IPS-NIHi11 (cell line): ENCODE measurements around the gene DIP2C.

Experiments
- DNase-seq: peaks from one replicate; pipeline ENCODE4 v3.0.0; 2012; ENCODE audit warnings: mixed read lengths, low spot score

The DIP2C gene

DNA sequence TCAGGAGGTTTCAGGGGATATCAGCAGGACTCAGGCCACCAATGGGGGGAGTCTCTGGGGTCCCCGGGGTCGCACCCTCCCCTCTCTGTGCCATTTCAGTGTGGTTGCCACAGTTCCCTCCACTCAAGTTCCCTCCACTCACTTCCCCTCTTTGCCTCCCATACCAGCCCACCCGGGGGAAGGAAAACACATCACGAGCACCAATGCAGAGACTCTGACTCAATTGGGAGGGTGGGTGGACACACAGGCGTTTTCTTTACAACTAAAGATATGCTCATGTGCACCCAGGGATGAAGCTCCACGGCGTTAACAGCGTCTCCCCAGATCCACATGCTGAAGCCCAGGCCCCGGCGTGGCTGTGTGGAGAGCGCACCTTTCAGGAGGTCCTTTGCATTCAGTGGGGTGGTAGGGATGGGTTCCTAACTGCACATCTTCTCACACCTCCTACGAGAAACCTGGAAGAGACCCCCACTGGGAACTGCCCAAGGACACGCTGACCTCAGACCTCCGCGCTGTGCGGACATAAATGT, 300.1 kb downstream of the DIP2C start:
- no peak for DNase-seq

GRCh38 chr10:388661-389045, 300.8 kb downstream of the DIP2C start:
- DNase-seq, result no peak

DNA sequence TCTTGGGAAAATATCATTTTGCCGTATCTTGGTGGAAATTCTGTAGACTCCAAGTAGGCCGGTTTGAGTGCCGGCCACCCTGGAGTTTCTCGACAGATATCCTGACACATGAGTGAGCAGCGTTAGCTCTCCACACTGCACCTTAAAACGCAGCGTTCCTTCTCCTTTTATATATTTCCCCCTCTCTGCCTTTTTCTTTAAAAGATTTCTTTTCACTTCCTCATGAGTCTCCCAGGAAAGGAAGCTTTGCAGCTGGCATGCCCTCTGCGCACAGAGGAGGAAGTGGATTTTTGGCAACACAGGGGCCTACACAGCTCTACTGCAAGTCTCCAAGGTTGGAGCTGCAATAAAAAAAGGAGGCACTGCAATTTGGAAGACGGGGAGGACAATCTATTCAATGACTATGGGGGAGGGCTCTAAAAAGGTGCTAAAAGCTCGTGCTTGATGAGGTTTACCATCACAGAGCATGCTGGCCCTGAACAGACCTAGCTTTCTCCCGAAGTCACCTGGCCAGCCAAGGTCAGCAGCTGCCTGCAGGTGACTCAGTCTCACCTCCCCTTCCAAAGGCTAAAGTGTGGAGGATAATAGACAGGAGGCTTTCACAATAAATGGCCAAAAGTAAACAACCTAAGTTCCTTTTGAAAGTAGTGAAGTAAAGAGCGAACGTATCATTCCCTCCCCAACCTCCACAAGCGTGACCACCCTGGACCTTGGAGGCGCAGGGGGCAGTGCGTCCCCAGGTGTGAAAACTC, 301.4 kb downstream of the DIP2C start:
- no peak for DNase-seq

DNA sequence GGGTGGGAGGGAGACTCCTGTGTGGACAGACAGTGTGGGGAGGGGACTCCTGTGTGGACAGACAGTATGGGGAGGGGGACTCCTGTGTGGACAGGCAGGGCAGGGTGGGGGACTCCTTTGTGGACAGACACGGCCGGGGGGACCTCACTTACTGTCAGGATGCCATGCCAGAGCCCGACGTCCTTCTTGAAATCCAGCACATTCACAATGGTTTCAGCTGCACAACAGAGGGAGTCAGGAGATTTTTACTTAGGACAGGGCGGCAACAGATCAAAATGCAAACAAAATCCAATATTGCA, 301.9 kb downstream of the DIP2C start:
- DNase-seq, result no peak

DNA sequence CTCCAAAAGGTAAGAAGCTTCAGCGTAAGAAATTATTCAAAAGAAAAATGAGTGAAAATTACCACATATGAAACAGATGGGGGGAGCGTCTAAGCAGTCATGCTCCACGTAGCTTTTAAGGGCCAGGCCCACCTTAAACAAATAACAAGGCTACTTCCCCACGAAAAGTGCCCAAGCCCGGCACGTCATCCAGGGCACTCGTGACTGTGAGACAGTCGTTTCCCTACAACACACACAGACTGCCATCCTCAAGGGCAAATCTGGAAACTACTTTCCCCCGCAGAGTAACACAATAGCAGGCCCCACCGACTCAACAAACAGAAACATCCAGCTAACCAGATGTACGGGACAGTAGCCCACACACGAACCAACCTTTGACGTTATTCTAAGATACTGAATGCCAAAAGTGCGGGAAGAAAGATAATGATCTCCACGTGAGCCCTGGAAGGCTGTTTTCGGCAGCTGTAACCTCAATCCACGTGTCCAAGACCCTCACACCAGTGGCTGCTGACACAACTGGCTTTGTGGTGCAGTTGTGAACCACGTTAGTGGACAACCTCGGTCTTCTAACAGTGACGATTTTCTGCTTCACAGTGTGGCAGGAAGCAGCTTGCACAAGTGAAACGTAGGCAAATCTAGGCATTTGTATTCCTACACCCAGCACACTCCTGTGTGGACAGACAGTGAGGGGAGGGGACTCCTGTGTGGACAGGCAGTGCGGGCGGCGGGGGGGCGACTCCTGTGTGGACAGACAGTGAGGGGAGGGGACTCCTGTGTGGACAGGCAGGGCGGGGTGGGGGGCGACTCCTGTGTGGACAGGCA, 302.5 kb downstream of the DIP2C start:
- no peak for DNase-seq

DNA sequence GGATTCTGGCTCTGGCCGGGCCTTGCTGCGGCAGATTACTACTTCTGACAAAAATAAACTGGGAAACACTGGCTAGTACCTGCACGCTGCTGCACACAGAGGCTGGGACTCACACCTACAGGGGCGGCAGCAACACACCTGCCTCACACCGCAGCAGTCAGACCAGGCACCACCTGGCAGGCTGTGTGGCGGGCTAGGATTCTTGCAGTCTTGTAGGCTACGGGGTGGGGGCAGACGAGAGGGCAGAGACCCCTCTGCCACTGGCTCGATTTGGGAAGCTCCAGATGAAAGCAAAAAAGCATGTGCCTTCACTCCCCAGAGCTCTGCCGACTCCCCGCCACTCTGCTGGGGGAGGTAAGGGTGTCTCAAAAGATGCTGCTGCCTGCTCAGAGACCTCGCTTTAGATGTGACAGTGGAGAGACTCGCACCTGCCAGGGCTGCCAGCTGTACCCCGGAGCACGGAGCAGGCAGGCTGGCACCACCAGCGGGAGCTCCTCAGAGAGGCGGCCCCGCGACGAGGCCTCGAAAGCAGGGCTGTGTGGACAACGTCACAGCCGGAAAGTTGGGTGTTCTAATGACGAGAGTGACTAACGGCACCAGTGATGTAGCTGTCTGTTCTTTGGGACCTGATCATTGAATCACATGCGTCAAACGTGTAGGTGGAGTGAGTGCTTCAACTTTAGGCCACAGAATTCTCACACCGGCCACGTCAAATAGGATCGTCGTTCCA, 303.7 kb downstream of the DIP2C start:
- no peak for DNase-seq

- no peak for DNase-seq
Observed at GRCh38 chr10:384538-385305, 304.7 kb downstream of the DIP2C start.

- DNase-seq, result no peak
Observed at GRCh38 chr10:383519-383918, 305.9 kb downstream of the DIP2C start.

- no peak for DNase-seq
Observed at GRCh38 chr10:381805-382204, 307.7 kb downstream of the DIP2C start.

DNA sequence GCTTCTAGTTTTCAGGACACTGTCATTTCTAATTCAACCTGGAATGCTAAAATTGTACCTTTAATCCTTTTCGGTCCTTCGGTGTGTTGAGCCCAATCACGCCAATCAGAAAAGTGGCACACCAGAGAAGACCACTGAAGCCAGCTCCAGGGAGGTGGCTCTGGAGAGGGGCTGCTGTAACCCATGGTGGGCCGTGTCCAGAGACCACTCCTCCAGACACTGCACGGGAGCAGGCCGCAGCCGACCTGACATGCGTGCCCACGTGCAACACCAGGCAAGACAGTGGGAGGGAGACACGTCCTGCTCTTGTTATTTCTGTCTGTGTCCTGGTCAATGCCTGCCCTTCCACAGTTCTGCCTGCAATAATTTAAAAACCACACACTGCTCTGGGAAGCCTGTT, 308.1 kb downstream of the DIP2C start:
- DNase-seq, result no peak

DNA sequence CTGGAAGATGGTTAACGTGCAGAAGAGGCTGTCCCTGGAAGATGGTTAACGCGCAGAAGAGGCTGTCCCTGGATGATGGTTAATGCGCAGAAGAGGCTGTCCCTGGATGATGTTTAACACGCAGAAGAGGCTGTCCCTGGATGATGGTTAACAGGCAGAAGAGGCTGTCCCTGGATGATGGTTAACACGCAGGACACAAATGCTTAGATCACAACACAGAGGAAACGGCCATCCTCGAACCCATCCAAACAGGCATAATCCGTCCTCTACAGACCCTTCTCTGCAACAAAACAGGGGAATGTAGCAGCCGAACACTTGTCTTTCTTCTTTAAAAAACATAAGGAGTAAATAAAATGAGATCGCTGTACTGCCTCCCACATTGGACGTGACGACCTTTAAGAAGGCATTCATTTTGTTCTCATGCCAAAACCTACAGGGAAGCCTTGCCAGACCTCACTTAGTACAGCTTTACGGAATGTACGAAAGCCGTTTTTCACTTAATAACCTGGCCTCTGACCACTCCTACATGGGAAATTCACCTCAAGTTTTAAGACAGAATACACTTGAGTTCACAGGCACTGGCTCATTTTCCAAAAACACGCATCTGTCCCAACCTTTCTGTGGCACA, 309.0 kb downstream of the DIP2C start:
- DNase-seq, result no peak

DNA sequence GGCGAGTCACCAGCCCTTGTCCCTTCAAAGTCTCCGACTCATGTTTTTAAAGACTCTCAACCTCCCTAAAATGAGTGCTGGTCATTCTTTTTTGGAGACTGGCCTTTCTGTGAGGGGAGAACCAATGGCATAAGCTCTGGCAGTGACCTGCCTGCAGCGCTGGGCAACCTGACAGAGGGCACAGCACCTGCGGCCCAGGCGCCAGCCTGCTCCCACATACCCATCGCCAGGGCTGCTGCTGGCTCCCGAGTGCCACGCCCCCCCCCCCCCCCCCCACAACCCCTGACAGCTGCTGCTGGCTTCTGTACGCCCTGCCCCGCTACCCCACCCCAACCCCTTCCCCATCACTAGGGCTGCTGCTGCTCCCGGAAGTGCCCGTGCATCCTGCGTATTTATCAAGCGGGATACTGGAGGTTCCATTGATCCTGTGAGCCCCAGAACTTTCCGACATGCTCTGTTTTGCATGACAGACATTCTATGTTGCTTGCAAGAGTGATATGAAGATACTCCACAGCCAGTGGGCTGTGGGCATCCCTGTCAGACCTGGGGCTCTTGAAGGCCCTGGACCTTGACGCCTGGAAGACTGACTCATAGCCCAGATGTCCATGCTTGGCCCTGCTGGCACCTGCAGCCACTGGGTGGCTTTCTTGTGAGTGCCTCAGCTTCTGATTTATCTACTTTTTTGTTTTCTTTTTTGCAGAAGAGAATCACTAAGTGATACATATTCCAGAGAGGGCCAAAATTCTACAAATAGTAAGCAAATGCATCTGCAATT, 310.4 kb downstream of the DIP2C start:
- no peak for DNase-seq

DNA sequence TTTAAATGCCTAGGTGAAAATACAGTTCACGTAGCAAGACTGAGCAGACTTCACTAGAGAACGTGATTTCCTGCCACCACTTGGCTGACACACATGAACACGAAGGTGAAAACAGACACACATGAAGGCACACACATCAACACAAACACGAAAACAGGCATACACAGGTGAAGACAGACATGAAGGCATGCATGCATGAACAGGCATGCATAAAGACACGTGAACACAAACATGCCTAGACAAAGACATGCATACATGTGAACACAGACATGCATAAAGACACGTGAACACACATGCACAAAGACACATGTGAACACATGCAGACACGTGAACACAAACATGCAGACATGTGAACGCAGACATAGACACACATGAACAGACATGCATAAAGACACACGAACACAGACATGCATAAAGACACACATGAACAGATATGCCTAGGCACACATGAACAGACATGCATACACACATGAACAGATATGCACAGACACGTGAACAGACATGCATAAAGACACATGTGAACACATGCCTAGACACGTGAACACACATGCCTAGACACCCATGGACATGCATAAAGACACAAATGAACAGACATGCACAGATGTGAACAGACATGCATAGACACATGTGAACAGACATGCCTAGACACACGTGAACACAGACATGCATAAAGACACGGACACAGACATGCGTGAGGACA, 311.1 kb downstream of the DIP2C start:
- DNase-seq, result no peak

GRCh38 chr10:377228-377627, 312.2 kb downstream of the DIP2C start:
- no peak for DNase-seq

DNA sequence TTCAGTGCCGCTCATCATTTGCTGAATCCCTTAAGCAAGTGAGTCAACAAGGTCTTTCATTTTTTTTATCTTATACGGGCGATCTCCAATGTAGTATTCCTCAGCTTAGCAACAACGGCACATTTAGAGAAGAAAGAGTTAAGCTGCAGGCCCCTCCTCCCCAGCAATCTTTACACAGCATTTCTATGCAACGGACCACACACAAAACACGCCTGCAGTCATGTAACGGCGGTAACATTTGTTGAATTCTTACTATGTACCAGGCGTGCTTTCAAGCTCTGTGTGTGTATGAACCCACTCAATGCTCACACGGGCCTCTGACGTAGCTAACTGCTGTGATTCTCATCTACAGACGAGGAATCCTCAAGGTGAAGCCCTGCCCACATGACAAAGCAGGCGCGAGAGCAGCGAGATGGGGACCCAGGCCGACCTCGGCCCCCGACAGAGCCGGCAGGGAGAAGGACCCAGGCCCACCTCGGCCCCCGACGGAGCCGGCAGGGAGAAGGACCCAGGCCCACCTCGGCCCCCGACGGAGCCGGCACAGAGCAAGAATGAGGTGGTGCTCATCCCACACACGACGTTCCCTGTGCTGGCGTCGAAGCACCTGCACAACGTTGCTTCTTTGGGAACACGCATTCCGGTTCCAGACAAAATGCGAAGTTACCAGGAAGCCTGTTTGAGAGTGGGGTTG, 313.5 kb downstream of the DIP2C start:
- DNase-seq, result no peak

DNA sequence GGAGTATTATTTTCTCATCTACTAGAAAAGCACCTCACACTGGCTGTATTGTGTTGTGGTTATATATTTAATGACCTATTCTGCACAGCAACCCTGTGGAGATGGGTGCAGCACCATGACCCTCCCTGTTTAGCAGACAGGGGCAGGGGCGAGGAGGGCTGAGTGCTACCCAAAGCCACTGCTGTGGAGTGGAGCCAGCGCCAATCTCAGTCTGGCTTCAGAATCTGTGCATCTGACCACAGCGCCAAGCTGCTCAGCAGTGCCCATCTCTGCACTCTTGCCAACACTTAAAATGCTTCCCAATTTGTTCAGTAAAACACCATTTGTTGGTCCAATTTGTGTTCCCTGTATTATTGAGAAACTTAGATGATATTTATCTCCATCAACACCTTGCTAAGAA, 315.1 kb downstream of the DIP2C start:
- no peak for DNase-seq

DNA sequence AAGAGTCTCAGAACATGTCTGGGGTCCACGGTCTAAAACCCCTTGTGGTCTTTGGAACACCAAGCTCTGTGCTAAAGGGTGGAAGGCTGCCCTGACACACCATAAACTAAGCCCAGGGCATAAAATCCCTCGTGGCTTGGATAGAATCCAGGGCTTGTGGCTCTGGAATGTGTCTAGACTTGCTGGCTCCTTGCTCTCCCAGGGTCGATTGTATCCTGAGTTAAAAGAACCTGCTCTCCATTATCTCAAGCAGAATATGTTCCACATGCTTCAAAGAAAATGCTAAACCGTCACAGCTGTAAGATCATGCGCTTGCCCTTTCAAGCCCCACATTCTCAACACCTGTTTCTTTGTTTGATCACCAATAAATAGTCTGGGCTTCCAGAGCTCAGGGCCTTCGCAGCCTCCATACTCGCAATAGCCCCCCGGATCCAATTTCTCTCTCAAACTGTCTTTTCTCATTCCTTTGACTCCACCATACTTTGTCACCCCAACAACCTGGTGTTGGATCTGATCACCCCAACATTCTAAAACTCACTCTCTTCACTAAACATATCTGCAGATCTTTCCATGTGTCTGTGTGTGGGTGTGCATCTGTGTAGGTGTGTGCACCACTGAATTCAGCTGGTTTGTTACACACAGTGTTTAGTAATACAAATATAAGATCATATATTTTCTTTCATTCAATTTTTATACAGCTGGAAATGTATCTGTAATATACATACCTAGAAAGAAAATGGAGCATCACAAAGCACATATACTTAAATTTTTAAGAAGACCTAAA, 315.8 kb downstream of the DIP2C start:
- no peak for DNase-seq

DNA sequence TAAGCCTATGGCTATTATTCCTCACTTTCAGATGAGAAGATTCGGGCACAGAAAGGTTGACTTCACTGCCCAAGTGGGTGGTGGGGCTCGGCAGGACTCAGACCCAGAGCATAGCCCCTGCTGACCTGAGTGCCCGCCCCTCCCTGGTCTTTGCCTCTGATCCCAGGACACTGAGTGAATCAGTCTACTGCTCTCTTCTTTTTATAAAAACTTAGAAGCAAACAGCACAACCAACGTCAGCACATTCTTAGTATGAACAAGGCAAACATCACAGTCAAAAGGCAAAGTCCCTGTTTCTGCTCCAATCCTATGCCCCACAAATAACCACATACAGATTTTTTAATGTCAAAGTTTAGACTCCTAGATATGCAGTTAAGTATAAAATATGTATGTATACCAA, 316.5 kb downstream of the DIP2C start:
- DNase-seq, result no peak

- DNase-seq, result no peak
Observed at GRCh38 chr10:372566-372965, 316.9 kb downstream of the DIP2C start.
